H1 (cell line): ENCODE measurements around the gene SLC25A34. TPM values are rescaled to one million over a fixed set of nuclear protein-coding genes. Genes with fewer than 3 reads are reported as not detected.

Experiments
- CTCF ChIA-PET: fragments of 300-600 bp; sonication (Branson Sonifier 250); formaldehyde crosslinking; loops from one replicate; lab custom pipeline; 2021; ENCODE audit not compliant: partially characterized antibody; lab: Charles Lee
- POLR2A ChIA-PET: fragments of 300-600 bp; sonication (Branson Sonifier 250); formaldehyde crosslinking; loops from one replicate; lab custom pipeline; 2021; ENCODE audit warnings: inconsistent platforms; ENCODE audit not compliant: partially characterized antibody; lab: Charles Lee
- DNase-seq, 2 experiments: peaks; one replicate each; pipeline versions ENCODE4 v3.0.0 to v3.0.0-alpha.2; 2010 to 2022; ENCODE audit warnings: low spot score in 2 of 2, low read depth in 1 of 2, mixed read lengths in 1 of 2
- FAIRE-seq: peaks from 2 replicates; lab custom pipeline; 2011; peaks lifted over from hg19 to GRCh38; lab: Jason Lieb, UNC
- H2AFZ ChIP-seq: 2 replicates; pipeline ENCODE4 v1.8.1; 2012; ENCODE audit warnings: low read length, inconsistent platforms
- H2AK5ac ChIP-seq: 2 replicates; pipeline ENCODE4 v1.6.1; 2013; ENCODE audit warnings: low read depth, low read length
- H2BK120ac ChIP-seq: replicated peaks from 2 replicates; pipeline ENCODE3; 2013; ENCODE audit warnings: low read depth, low read length, inconsistent platforms
- H2BK12ac ChIP-seq: 2 replicates; pipeline ENCODE4 v1.6.1; 2013; ENCODE audit warnings: low read depth, low read length
- H2BK15ac ChIP-seq: 2 replicates; pipeline ENCODE4 v1.6.1; 2013; ENCODE audit warnings: low read length
- H2BK20ac ChIP-seq: 2 replicates; pipeline ENCODE4 v1.6.1; 2013; ENCODE audit warnings: low read length
- H2BK5ac ChIP-seq: 2 replicates; pipeline ENCODE4 v1.6.1; 2013; ENCODE audit warnings: low read depth, low read length
- H3K14ac ChIP-seq: 2 replicates; pipeline ENCODE4 v1.6.1; 2013; ENCODE audit warnings: inconsistent platforms; ENCODE audit not compliant: insufficient read length
- H3K18ac ChIP-seq: 2 replicates; pipeline ENCODE4 v1.6.1; 2013; ENCODE audit warnings: low read length; ENCODE audit errors: extremely low read depth
- H3K23ac ChIP-seq: 2 replicates; pipeline ENCODE4 v1.6.1; 2013; ENCODE audit warnings: inconsistent platforms; ENCODE audit not compliant: insufficient read length
- H3K23me2 ChIP-seq: 2 replicates; pipeline ENCODE4 v1.6.1; 2013; ENCODE audit warnings: low read depth, low read length
- H3K27ac ChIP-seq: 2 replicates; pipeline ENCODE4 v1.6.1; 2011; ENCODE audit warnings: low read depth, low read length, inconsistent platforms
- H3K27me3 ChIP-seq, 4 experiments: replicated peaks in 1 of 4; 1 replicate in 1 of 4; 2 replicates in 3 of 4; pipeline versions ENCODE4 v1.6.1 to v1.8.1; 2011 to 2013; ENCODE audit warnings: low read length in 3 of 4, mild to moderate bottlenecking in 3 of 4, inconsistent platforms in 2 of 4, mixed read lengths in 2 of 4, moderate library complexity in 1 of 4; ENCODE audit not compliant: control insufficient read depth in 3 of 4, insufficient read depth in 3 of 4; ENCODE audit errors: extremely low read depth in 1 of 4
- H3K36me3 ChIP-seq, 4 experiments: 2 replicates each; pipeline versions ENCODE4 v1.6.1 to v1.8.1; 2011 to 2013; ENCODE audit warnings: mild to moderate bottlenecking in 4 of 4, low read length in 3 of 4, moderate library complexity in 2 of 4, control low read depth in 1 of 4, inconsistent platforms in 1 of 4; ENCODE audit not compliant: insufficient read depth in 4 of 4, control insufficient read depth in 2 of 4
- H3K4ac ChIP-seq: replicated peaks from 2 replicates; pipeline ENCODE3; 2013; ENCODE audit warnings: low read length, low read depth, mixed read lengths, inconsistent platforms; ENCODE audit not compliant: insufficient read length
- H3K4me1 ChIP-seq, 4 experiments: replicated peaks in 1 of 4; 1 replicate in 1 of 4; 2 replicates in 3 of 4; pipeline versions ENCODE4 v1.6.1 to v1.8.1; 2011 to 2013; ENCODE audit warnings: low read length in 3 of 4, inconsistent platforms in 2 of 4, mixed read lengths in 1 of 4; ENCODE audit not compliant: insufficient read depth in 4 of 4, control insufficient read depth in 3 of 4
- H3K4me2 ChIP-seq, 2 experiments: 2 replicates each; pipeline versions ENCODE4 v1.6.1 to v1.8.1; 2011 to 2013; ENCODE audit warnings: low read depth in 2 of 2, low read length in 2 of 2, control low read depth in 1 of 2, inconsistent platforms in 1 of 2, mild to moderate bottlenecking in 1 of 2; ENCODE audit not compliant: insufficient read depth in 1 of 2
- H3K4me3 ChIP-seq, 4 experiments: fragments of 200-600, 300-600 bp in 1 of 4; sonication (generic), shearing (Covaris generic), sonication (Bioruptor Twin) in 1 of 4; 2 replicates each; pipeline versions ENCODE4 v1.5.1 to v1.8.1; 2011 to 2016; ENCODE audit warnings: low read length in 4 of 4, low read depth in 3 of 4, control low read depth in 2 of 4, inconsistent platforms in 2 of 4, mild to moderate bottlenecking in 2 of 4, mixed read lengths in 1 of 4, moderate library complexity in 1 of 4; ENCODE audit not compliant: insufficient read depth in 2 of 4; ENCODE audit errors: extremely low read depth in 1 of 4
- H3K56ac ChIP-seq: replicated peaks from 2 replicates; pipeline ENCODE3; 2013; ENCODE audit warnings: low read depth, mild to moderate bottlenecking, mixed read lengths, low read length, inconsistent platforms; ENCODE audit not compliant: insufficient read length
- H3K79me1 ChIP-seq: 2 replicates; pipeline ENCODE4 v1.6.1; 2013; ENCODE audit warnings: low read depth, low read length, control low read depth
- H3K79me2 ChIP-seq, 2 experiments: 2 replicates each; pipeline versions ENCODE4 v1.6.1 to v1.8.1; 2012 to 2013; ENCODE audit warnings: low read length in 2 of 2, mild to moderate bottlenecking in 2 of 2, inconsistent platforms in 1 of 2; ENCODE audit not compliant: insufficient read depth in 2 of 2, control insufficient read depth in 1 of 2
- H3K9ac ChIP-seq, 4 experiments: replicated peaks in 1 of 4; 1 replicate in 1 of 4; 2 replicates in 3 of 4; pipeline versions ENCODE4 v1.6.1 to v1.8.1; 2011 to 2013; ENCODE audit warnings: low read depth in 3 of 4, low read length in 3 of 4, control low read depth in 2 of 4, mild to moderate bottlenecking in 2 of 4, moderate library complexity in 2 of 4, inconsistent platforms in 1 of 4; ENCODE audit errors: extremely low read depth in 1 of 4
- H3K9me3 ChIP-seq, 2 experiments: 2 replicates each; pipeline versions ENCODE4 v1.6.1 to v1.8.1; 2012 to 2013; ENCODE audit warnings: mild to moderate bottlenecking in 2 of 2, moderate library complexity in 2 of 2, control low read depth in 1 of 2, inconsistent platforms in 1 of 2, low read depth in 1 of 2, low read length in 1 of 2, mixed read lengths in 1 of 2; ENCODE audit not compliant: insufficient read depth in 2 of 2
- H4K20me1 ChIP-seq, 2 experiments: replicated peaks in 1 of 2; 2 replicates each; pipeline versions ENCODE3 to v1.8.1; 2011 to 2013; ENCODE audit warnings: inconsistent platforms in 2 of 2, low read length in 2 of 2, mild to moderate bottlenecking in 1 of 2; ENCODE audit not compliant: insufficient read depth in 2 of 2, control insufficient read depth in 1 of 2
- H4K5ac ChIP-seq: 2 replicates; pipeline ENCODE4 v1.6.1; 2013; ENCODE audit warnings: low read length, low read depth, mixed read lengths, inconsistent platforms; ENCODE audit not compliant: insufficient read length
- H4K8ac ChIP-seq: 2 replicates; pipeline ENCODE4 v1.8.0; 2013; ENCODE audit warnings: mild to moderate bottlenecking, moderate library complexity, low read length, inconsistent platforms; ENCODE audit not compliant: insufficient read depth; ENCODE audit errors: extremely low read depth
- H4K91ac ChIP-seq: replicated peaks from 2 replicates; pipeline ENCODE3; 2013; ENCODE audit warnings: low read length, mixed read lengths, inconsistent platforms; ENCODE audit not compliant: insufficient read length
- BRCA1 ChIP-seq: IDR thresholded peaks from 2 replicates; pipeline ENCODE4 v1.6.1; 2012; ENCODE audit warnings: low read depth, low read length, improper control_type of control experiment
- FOSL1 ChIP-seq: IDR thresholded peaks from 2 replicates; pipeline ENCODE4 v1.6.1; 2011; ENCODE audit warnings: mild to moderate bottlenecking, low read depth, low read length, moderate library complexity; ENCODE audit not compliant: insufficient read depth
- NANOG ChIP-seq: IDR thresholded peaks from 2 replicates; pipeline ENCODE4 v1.6.1; 2011; ENCODE audit warnings: low read length, low read depth, mild to moderate bottlenecking, inconsistent platforms; ENCODE audit not compliant: insufficient read depth, poor library complexity, severe bottlenecking
- POLR2AphosphoS5 ChIP-seq: IDR thresholded peaks from 2 replicates; pipeline ENCODE4 v1.6.1; 2011; ENCODE audit warnings: low read depth, low read length
- WGBS, 2 experiments: shearing (Covaris generic) in 1 of 2; methylation state at CpG; one replicate each; pipeline versions ENCODE4 v1.1.6 to v1.1.7; 2013 to 2015; ENCODE audit warnings: low lambda C conversion rate in 2 of 2, mixed read lengths in 2 of 2, inconsistent platforms in 1 of 2, low coverage in 1 of 2, missing lambda C conversion rate in 1 of 2; ENCODE audit not compliant: insufficient replicate concordance in 2 of 2, insufficient coverage in 1 of 2, insufficient read length in 1 of 2; ENCODE audit errors: extremely low coverage in 1 of 2, missing lambda C conversion rate in 1 of 2; 5-methylcytosine and 5-hydroxymethylcytosine counted together
- polyA plus RNA-seq, 7 experiments: library from polyadenylated mRNA; depleted of rRNA in 3 of 7; stranded (reverse) in 5 of 7; unstranded in 2 of 7; fragments of >200 nt in 5 of 7; fragments of 200-250 nt in 2 of 7; gene quantifications; 1 replicate in 5 of 7; 2 replicates in 1 of 7; 4 replicates in 1 of 7; pipeline versions ENCODE4 v1.2.1 to v1.2.3, GENCODE V29; 2011 to 2013; ENCODE audit warnings: missing spikeins in 2 of 7, mixed read lengths in 2 of 7
- total RNA-seq: library from RNA; stranded (reverse); fragmentation: NEBNext Ultra II Directional; extraction: Animal tissue kit (Norgen Biotek cat#: 25700); gene quantifications from 2 replicates; pipeline ENCODE4 v1.2.1, GENCODE V29; 2021
- TF ChIP-seq, protein P1 (sequence below), 3 experiments: IDR thresholded peaks; 1 replicate in 2 of 3; 2 replicates in 1 of 3; pipeline versions ENCODE4 v1.5.1 to v1.6.1; 2011; ENCODE audit warnings: low read length in 3 of 3, mild to moderate bottlenecking in 3 of 3, inconsistent platforms in 2 of 3, low read depth in 1 of 3, moderate library complexity in 1 of 3; ENCODE audit not compliant: insufficient read depth in 1 of 3; ENCODE audit errors: control extremely low read depth in 1 of 3
- TF ChIP-seq, protein P2 (sequence below): IDR thresholded peaks from 2 replicates; pipeline ENCODE4 v1.6.1; 2011; ENCODE audit warnings: low read length, improper control_type of control experiment
- TF ChIP-seq, protein P3 (sequence below): IDR thresholded peaks from 2 replicates; pipeline ENCODE4 v1.6.1; 2012; ENCODE audit warnings: inconsistent platforms

The SLC25A34 gene
- total and polyA plus RNA-seq, 2 of the 8 experiments (the other 6 are each of a cell fraction or from before 2014, with no cell fraction given), result 0.48 to 0.62 TPM

DNA sequence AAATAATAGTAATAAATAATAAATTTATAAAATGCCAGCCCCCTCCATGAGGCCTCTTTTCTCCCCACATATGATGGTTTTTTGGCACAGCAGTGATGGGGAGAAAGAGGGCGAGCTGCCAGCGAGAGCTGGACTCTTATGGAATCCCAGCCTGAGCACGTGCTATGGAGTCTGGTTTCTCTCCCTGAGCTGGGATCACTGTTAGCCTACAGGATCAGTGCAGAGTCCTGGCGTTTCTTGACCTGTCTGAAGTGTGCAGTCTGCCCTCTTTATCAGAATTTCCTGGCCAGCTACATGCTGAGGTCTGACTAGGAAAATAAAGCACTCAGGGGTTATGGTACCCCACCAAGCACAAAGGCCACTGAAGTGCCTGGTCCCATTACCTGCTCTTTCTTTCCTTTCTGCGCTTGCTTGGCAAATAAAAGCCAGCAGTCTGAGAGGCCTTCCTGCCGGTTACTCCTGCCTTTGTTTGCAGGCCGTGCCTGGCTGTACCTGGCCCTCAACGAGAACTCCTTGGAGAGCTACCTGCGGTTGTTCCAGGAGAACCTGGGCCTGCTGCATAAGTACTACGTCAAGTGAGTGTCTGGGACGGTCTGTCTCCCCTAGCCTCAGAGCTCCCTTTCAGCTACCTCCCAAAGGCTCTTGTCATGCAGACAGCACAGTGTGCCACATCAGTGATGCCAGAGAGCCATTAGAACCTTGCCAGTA, 18.5 kb upstream of the SLC25A34 start:
- H3K9me3 ChIP-seq, result no peaks in the 10 kb centered on the region
- H3K27me3 ChIP-seq, result no peaks in the 10 kb centered on the region
- H3K9ac ChIP-seq, result no peak overlapping the region
- H4K91ac ChIP-seq, result no peak overlapping the region
- no peak overlapping the region for H3K4ac ChIP-seq
- no peak overlapping the region for H3K23ac ChIP-seq
- no peak overlapping the region for H2AFZ ChIP-seq
- H2BK15ac ChIP-seq, result no peak overlapping the region
- 86% methylated on average over 11 of the region's 11 CpGs; no CpG with 5 or more reads in 1 of the 2 experiments for WGBS, 2 experiments
- CTCF ChIA-PET, result interaction anchor here (0.9 to 3.6 kb wide), 7 partner anchors 9 to 107 kb away, joined by 3 to 12 read pairs (median 5); partner anchors contain the start of gene TMEM82
- no peak overlapping the region for H3K18ac ChIP-seq
- peaks cover 0 to 14% (median 6%) of the 10 kb centered on the region in 4 experiments; a peak in 4 of 8 replicates for H3K36me3 ChIP-seq
- FAIRE-seq (no peak), DNase-seq (no peak)
- no peak overlapping the region for H3K4me3 ChIP-seq
- peak overlapping the region; percentile 83; the same call in 1 of the 2 replicates for H2BK5ac ChIP-seq
- H3K14ac ChIP-seq, result no peak overlapping the region
- H2BK12ac ChIP-seq, result no peak overlapping the region
- H3K79me2 ChIP-seq, result no peaks in the 10 kb centered on the region
- no peak overlapping the region for H2AK5ac ChIP-seq
- H3K4me1 ChIP-seq, result no peaks in the 10 kb centered on the region
- no peak overlapping the region for H2BK120ac ChIP-seq
- H3K56ac ChIP-seq, result no peak overlapping the region
- H3K23me2 ChIP-seq, result no peaks in the 10 kb centered on the region
- POLR2A ChIA-PET, result no interaction called here
- H3K79me1 ChIP-seq, result peaks cover 2% of the 10 kb centered on the region; the same call in 1 of the 2 replicates
- H3K27ac ChIP-seq, result no peak overlapping the region
- H4K20me1 ChIP-seq, result peaks cover 0 to 5% of the 10 kb centered on the region in 2 experiments
- no peak overlapping the region for H2BK20ac ChIP-seq
- H3K4me2 ChIP-seq, result no peak overlapping the region
- no peak overlapping the region for H4K5ac ChIP-seq
- no peak overlapping the region for H4K8ac ChIP-seq
- no peak for TF ChIP-seq POLR2AphosphoS5
- TF ChIP-seq, protein P1, sequence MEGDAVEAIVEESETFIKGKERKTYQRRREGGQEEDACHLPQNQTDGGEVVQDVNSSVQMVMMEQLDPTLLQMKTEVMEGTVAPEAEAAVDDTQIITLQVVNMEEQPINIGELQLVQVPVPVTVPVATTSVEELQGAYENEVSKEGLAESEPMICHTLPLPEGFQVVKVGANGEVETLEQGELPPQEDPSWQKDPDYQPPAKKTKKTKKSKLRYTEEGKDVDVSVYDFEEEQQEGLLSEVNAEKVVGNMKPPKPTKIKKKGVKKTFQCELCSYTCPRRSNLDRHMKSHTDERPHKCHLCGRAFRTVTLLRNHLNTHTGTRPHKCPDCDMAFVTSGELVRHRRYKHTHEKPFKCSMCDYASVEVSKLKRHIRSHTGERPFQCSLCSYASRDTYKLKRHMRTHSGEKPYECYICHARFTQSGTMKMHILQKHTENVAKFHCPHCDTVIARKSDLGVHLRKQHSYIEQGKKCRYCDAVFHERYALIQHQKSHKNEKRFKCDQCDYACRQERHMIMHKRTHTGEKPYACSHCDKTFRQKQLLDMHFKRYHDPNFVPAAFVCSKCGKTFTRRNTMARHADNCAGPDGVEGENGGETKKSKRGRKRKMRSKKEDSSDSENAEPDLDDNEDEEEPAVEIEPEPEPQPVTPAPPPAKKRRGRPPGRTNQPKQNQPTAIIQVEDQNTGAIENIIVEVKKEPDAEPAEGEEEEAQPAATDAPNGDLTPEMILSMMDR (IDR thresholded peaks at IDR 0.05; ENCODE audit: control extremely low read depth in 1 of 3, insufficient read depth in 1 of 3, low read depth in 1 of 3, low read length in 3 of 3), result no peak
- TF ChIP-seq, protein P2, sequence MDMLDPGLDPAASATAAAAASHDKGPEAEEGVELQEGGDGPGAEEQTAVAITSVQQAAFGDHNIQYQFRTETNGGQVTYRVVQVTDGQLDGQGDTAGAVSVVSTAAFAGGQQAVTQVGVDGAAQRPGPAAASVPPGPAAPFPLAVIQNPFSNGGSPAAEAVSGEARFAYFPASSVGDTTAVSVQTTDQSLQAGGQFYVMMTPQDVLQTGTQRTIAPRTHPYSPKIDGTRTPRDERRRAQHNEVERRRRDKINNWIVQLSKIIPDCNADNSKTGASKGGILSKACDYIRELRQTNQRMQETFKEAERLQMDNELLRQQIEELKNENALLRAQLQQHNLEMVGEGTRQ, result no peak
- no peak for TF ChIP-seq NANOG
- no peak for TF ChIP-seq BRCA1
- TF ChIP-seq, protein P3, sequence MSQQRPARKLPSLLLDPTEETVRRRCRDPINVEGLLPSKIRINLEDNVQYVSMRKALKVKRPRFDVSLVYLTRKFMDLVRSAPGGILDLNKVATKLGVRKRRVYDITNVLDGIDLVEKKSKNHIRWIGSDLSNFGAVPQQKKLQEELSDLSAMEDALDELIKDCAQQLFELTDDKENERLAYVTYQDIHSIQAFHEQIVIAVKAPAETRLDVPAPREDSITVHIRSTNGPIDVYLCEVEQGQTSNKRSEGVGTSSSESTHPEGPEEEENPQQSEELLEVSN, result no peak
- no peak for TF ChIP-seq FOSL1
